ENCODE data around the gene AADACL3.
"Not testable (repeated sequence)": the region's sequence is repeated elsewhere in the genome, so short reads cannot be mapped to it uniquely, and the experiment has no call there.

AADACL3 gene, protein sequence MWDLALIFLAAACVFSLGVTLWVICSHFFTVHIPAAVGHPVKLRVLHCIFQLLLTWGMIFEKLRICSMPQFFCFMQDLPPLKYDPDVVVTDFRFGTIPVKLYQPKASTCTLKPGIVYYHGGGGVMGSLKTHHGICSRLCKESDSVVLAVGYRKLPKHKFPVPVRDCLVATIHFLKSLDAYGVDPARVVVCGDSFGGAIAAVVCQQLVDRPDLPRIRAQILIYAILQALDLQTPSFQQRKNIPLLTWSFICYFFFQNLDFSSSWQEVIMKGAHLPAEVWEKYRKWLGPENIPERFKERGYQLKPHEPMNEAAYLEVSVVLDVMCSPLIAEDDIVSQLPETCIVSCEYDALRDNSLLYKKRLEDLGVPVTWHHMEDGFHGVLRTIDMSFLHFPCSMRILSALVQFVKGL

GRCh38 chr1:12715896-12716437, at the start of gene AADACL3:
AADACL3 (plus strand) TSS chr1:12716110; CDS start chr1:12716177, 67 bp downstream.
- DNase-seq = no peak

GRCh38 chr1:12666141-12666735, 49.7 kb upstream of the AADACL3 start:
- no peak for DNase-seq

GRCh38 chr1:12669529-12670068, 46.3 kb upstream of the AADACL3 start:
- no peak for DNase-seq

GRCh38 chr1:12674358-12674757, 41.6 kb upstream of the AADACL3 start:
- DNase-seq = no peak

DNA sequence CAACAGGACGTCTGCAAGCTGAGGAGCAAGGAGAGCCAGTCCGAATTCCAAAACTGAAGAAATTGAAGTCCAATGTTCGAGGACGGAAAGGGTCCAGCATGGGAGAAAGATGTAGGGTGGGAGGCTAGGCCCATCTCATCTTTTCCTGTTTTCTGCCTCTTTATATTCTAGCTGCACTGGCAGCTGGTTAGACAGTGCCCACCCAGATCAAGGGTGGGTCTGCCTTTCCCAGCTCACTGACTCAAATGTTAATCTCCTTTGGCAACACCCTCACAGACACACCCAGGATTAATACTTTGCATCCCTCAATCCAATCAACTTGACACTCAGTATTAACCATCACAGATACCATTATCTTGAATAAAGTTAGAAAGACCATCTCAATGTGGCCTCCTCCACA, 39.8 kb upstream of the AADACL3 start:
- DNase-seq = not testable (repeated sequence)

GRCh38 chr1:12677565-12677964, 38.3 kb upstream of the AADACL3 start:
- DNase-seq = no peak

GRCh38 chr1:12678350-12678749, 37.6 kb upstream of the AADACL3 start:
- no peak for DNase-seq

DNA sequence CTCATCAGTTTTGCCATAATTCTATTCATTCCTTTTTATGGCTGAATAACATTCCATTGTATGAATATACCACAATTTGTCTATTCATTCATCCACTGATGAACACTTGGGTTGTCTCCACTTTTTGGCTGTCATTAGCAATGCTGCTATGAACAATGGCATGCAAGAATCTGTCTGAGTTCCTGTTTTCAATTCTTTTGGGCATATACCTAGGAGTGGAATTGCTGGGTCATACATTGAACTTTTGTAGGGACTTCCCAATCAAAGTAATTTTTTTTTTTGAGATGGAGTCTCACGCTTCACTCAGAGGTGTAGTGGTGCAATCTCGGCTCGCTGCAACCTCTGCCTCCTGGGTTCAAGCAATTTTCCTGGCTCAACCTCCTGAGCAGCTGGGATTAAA, 37.1 kb upstream of the AADACL3 start:
- DNase-seq = no peak

DNA sequence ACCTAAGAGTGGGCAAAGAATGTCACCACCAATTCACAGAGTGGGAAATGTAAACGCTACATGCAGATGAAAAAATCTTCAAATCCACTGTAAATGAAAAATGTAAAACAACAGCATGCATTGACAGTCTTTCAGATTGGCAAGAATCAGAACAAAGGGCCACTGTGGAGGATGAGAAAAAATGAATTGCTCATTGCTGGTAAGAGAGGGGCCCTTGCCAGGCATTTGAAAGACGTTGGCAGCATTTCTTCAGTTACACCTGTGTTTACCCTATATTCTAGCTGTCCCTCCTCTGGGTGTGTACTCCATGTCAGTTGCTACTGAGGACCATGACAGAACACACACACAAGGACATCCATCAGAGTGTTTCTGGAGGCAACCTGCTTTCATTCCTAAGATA, 25.8 kb upstream of the AADACL3 start:
- no peak for DNase-seq

DNA sequence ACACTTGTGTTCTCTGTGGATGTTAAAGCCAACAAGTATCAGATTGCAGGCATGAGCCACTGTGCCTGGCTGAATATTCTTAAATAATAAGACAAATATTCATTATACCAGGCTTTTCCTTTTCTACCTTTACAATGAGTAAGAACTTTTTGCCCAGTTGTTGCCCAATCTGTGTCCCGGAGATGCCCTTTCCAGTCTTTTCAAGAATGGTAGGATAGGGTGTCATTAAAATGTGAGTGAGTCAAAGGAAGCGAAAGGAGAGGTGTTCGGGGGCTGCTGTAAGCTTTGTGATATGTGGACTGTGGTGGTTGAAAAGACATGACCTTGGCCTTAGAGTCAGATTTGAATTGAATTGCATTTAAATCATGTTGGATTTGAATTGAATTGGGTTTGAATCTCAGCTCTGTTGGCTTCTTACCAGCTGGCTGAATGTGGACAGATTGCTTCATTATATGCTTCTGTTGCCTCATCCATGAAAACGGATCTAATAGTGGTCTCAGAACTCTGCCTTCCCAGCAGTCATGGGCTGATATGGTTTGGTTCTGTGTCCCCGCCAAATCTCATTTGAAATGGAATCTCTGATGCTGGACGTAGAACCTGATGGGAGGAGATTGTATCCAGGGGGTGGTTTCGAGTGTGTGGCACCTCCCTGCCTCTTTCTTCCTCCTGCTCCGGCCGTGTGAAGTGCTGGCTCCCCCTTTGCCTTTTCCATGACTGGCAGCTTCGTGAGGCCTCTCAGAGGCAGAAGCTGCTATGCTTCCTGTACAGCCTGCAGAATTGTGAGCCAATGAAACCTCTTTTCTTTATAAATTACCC, 22.7 kb upstream of the AADACL3 start:
- no peak for DNase-seq

DNA sequence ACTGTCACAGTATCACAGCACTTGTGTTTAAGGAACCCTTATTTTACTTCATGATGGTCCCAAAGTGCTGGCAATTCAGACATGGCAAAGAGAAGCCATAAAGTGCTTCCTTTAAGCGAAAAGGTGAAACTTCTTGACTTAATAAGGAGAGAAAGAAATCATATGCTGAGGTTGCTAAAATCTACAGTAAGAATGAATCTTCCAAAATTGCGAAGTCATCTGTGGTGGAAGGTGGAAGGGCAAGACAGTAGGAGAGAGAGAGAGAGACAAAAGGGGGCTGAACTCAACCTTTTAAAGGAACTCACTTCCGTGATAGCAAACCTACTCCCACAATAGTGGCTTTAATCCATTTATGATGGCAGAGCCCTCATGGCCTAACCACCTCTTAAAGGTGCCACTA, 19.3 kb upstream of the AADACL3 start:
- DNase-seq = no peak

- DNase-seq = no peak
Observed at GRCh38 chr1:12697397-12697796, 18.5 kb upstream of the AADACL3 start.

- no peak for DNase-seq
Observed at GRCh38 chr1:12703821-12704451, 12.0 kb upstream of the AADACL3 start.

DNA sequence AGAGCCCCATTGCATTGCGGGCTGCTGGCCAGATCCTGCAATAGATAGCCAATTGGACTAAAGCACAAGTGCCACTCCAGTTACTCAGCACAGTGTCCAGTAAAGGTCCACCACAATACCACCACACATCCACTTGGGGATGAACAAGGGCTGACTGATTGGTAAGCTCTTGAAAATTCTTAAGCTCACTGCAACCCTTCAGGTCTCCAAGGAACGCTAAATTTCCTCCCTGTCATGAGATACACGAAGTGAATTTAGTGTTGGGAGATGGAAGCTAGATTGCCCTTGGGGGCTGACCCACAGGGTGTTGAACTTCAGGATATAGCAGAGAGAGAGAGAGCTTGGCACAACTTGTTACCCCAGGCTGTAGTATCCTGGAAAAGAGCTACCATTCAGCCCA, 9.8 kb upstream of the AADACL3 start:
- DNase-seq = no peak

- DNase-seq = no peak
Observed at GRCh38 chr1:12708396-12709090, 7.4 kb upstream of the AADACL3 start.

GRCh38 chr1:12709091-12709491, 6.8 kb upstream of the AADACL3 start:
- no peak for DNase-seq

DNA sequence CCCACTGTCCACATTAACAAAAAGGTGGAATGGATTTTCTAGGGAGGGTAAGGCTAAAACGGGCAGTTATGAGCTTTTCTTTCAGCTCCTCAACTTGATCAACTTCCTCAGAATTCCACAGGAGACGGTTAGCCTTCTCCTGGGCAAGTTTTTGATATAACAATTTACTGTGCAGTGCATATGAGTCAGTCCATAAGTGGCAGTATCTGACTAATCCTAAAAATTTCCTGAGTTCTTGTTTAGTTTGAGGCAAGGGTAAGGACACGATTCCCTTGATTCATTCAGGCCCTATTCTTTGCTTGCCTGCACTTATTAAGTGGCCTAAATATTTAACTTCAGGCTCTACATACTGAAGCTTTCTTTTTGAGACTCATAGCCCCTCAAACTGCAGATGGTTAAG, 6.2 kb upstream of the AADACL3 start:
- DNase-seq = no peak

DNA sequence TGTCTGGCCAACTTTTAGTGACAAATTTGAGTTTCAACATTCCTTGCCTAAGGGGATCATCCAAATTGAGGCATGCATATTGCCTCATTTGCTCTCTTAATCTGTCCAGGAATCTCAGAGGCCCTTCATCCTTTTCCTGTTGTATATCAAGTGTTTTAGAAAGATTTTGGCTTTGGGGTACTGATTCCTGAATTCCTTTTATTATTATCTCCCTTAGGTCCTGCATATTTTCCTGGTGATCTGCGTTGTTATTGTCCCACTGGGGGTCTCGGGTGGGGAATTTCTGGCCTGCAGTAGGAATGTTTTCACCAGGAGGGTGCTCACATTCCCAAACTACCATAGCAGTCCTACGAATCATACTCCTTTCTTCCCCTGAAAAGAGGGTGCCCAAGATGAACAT, 4.4 kb upstream of the AADACL3 start:
- no peak for DNase-seq

GRCh38 chr1:12712076-12712475, 3.8 kb upstream of the AADACL3 start:
- no peak for DNase-seq

- no peak for DNase-seq
Observed at GRCh38 chr1:12712929-12713328, 3.0 kb upstream of the AADACL3 start.

DNA sequence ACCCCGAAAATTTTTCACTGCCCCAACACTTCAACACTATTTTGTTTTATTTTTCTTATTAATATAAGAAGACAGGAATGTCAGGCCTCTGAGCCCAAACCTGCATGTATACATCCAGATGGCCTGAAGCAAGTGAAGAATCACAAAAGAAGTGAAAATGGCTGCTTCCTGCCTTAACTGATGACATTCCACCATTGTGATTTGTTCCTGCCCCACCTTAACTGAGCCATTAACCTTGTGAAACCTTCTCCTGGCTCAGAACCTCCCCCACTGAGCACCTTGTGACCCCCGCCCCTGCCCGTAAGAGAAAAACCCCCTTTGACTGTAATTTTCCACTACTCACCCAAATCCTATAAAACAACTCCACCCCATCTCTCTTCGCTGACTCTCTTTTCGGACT, 2.3 kb upstream of the AADACL3 start:
- DNase-seq = not testable (repeated sequence)

Data from SW 1271 (cell line).